Posterior cingulate gyrus (tissue), 11 donors: Measurements from ENCODE around the gene CSF1R.
"Not testable (repeated sequence)": the region's sequence is repeated elsewhere in the genome, so short reads cannot be mapped to it uniquely, and the experiment has no call there.

Experiments used
- DNase-seq, 10 donors: peaks; one replicate each; pipeline versions ENCODE4 v3.0.0 to v3.0.0-alpha.2; 2020 to 2021; ENCODE audit warnings: mixed read lengths in 3 of 10
- intact Hi-C: fragments of 100-400 bp; cut with DNase I; formaldehyde crosslinking; loops from one replicate; pipeline ENCODE4 v1.15.1; 2023

CSF1R gene

DNA sequence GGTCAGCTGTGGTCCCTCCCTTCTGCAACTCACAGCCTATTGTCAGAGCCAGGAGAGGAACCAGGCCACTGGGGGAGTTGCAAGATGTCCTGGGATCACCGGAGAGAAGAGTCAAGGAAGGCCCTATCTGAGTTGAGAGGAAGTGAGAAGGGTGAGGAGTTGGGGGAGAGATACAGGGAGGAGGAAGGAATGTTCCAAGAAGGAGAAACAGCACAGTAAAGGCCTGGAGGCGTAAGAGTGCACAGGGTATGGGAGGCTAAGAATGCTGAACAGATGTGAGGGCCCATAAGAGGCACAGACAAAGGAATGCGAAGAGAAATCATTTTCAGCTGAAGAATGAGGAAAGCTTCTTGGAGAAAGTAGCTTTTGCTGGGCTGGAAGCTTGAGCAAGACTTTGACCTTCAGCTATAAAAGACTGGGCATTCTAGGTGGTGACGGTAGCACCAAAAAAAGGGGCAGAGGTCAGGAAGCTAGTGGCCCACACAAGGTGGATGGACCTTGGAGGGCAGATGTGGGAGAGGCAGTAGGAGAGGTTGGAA, 21.6 kb upstream of the CSF1R start:
- DNase-seq = no peak
- intact Hi-C loops = no loop called here

DNA sequence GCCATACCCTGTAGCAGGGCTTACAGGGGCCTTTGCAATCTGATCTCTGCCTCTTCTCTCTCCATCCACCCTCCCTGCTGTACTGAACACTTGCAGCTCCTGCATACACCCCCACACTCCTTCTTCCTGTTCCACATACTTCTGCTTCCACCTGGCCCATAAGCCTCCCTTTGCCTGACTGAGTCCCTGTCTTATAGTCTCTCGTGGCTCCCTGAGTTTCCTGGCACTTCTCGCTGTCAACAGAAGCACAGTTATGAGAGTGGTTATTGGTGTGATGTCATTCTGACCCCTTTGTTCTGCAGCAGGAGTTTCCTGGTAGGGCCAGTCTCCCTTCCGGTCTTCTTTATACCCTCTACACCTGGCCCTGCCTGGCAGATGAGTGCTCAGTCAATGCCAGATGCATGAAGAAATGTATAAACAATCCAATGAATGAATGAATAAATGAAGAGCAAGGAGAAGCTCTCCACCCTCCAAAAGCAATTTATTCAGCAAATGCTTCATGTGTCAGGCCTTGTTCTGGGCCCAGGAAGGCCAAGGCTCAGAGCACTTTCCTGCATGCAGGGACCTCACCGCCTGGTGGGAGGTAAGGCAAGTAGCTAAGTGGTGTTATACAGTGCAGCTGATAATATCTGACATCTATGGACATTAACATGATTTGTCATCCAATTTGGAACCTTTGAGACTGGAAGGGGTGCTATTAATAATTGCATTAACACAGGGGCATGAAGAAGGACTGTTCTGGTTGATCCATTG, 20.5 kb upstream of the CSF1R start:
- DNase-seq = no peak
- intact Hi-C loops = no loop called here

DNA sequence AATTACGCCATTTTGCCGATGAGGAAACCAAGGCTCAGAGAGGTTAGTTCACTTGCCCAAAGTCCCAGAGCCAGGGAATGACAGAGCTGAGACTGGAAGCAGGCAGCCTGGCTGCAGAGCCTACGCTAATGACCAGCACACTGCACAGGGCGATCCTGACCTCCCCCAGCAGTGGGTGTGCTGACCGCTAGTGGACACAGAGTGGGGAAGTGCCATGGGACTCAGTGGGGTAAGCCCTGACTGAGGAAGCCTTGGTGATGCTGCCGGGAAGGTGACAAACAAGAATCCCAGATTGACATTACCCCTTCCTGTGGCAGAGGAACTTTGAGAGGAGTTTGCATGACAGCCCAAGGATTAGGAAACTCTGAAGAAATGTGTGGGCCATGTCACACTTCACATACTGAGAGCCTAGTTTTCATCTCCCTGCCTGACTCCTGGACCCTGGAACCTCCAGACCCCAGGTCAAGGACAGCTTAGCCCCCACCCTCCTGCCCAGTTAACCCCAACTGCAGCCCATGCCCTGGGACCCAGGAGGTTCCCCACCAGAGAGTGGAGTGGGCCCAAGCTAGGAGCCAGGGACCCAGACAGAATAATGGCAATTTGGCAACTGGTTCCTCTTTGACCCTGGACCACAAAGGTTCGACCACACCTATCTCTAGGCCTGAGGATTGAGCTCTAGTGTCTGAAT, 19.7 kb upstream of the CSF1R start:
- peak in 1 of 10 donors; percentile 68 for DNase-seq
- intact Hi-C loops = no loop called here

DNA sequence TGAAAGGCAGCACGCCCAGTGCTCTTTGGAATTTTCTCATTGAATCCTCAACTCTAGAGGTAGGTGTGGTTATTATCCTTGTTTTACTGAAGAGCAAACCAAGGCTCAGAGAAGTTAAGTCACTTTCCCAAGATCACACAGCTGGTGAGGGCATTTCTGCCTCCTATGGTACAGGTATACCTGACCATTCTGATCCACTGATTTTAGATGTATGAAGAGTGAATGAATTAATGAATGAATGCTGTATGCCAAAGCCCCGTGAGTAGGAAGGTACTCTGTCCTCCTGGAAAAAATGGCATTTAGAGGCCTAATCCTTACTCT, 18.2 kb upstream of the CSF1R start:
- DNase-seq = no peak
- intact Hi-C loops = no loop called here

GRCh38 chr5:150103678-150104549, 17.6 kb upstream of the CSF1R start:
- intact Hi-C loops = no loop called here
- DNase-seq = no peak

DNA sequence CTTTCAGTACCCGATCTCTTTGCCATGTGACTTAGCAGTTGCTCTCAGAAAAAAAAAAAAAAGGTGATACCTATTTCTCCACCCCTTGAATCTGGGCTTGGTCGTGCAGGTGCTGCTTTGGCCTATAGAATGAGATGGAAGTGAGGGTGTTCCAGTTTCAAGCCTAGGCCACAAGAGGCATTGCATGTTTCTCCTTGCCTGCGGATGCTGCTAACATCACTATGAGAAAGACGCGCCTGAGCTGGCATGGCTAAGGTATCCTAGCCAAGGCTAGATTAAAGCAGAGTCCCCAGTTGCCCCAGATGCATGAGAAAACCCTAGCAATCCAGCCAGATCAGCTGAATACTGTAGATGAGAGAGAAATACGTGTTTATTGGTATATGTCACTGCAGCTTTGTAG, 14.7 kb upstream of the CSF1R start:
- intact Hi-C loops = no loop called here
- DNase-seq = no peak

- intact Hi-C loops = no loop called here
- DNase-seq = no peak
Measured at GRCh38 chr5:150097152-150097551, 10.8 kb upstream of the CSF1R start.

DNA sequence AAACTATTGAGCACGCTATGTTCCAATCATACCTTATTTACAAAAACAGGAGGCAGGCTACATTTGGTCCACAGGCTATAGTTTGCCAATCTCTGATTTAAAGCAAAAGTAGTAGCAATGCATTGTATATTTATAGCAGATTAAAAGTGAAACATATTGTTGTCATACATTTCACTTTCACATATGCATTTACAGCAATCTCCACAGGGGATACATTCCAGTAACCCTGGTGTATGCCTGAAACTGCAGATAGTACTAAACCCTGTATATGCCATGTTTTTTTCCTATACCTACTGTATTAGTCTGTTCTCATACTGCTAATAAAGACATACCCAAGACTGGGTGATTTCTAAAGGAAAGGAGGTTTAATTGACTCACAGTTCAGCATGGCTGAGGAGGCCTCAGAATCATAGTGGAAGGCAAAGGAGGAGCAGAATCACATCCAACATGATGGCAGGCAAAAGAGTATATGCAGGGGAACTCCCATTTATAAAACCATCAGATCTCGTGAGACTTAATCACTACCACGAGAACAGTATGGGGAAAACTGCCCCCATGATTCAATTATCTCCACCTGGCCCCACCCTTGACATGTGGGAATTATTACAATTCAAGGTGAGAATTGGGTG, 5.9 kb upstream of the CSF1R start:
- DNase-seq = no peak
- intact Hi-C loops = no loop called here

DNA sequence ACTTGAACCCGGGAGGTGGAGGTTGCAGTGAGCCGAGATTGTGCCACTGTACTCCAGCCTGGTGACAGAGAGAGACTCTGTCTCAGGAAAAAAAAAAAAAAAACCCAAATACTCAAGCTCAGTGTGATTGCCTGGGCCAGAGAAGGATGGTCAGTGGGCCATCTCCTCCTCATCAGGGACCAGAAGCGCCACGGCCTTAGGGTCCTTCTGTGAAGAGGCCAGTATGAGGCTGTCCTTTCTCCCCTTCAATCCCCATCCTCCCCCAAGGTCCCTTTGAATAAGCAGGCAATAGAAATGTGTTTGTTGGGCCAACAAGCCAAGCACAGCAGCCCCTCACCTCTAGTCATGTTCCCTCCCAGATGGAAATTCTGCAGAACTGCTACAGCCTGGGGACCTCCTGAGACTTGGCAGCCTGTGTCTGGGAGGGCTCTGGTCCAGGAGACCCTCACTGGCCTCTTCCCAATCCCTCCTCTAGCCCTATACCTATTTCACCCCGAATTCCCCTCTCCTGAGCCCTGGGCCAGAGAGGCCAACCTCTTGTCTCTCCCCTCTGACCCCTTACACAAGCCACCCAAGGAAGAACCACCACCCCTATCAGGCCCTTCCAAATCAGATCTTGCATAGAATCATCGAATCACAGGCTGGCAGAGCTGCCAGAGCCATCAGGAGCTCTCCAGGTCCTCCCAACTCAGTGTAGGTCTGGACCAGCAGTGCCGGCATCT, 1.0 kb downstream of the CSF1R start:
- intact Hi-C loops = no loop called here
- no peak for DNase-seq

DNA sequence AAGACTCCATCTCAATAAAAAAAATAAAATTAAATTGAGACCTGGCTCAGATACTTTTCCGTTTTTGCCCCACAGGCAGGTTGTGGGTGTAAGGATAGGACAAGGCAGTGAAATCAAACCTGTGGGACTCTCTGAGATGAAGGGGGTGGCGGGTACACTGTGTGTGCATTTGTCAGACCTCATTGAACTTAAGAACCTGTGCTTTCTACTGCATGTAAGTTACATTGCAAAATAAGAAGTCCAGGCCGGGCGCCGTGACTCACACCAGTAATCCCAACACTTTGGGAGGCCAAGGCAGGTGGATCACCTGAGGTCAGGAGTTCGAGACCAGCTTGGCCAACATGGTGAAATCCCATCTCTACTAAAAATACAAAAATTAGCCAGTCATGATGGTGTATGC, 1.6 kb downstream of the CSF1R start:
- DNase-seq, intact Hi-C loops: not testable (repeated sequence)

DNA sequence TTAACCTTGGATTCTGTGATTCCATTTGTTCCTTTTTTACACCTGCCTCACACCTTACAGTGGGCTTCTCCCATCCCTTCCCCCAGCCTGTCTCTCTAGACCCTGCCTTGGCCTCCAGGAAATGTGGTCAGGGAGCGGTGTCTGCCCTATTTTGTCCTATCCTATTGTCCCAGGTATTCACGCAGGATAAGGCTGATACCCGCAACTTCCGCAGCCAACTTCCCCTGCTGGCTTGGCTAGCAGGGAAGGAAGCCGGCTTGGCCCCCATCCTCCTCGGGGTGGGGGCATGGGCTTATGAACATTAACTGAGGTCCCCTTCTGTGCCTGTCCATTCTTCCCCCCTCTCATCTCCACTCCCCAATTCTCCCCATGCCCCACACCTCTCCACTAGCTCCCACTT, 3.5 kb downstream of the CSF1R start:
- DNase-seq = peak in 1 of 10 donors; percentile 82
- intact Hi-C loops = no loop called here

- no peak for DNase-seq
- intact Hi-C loops = no loop called here
Measured at GRCh38 chr5:150082374-150082773, 4.0 kb downstream of the CSF1R start.

DNA sequence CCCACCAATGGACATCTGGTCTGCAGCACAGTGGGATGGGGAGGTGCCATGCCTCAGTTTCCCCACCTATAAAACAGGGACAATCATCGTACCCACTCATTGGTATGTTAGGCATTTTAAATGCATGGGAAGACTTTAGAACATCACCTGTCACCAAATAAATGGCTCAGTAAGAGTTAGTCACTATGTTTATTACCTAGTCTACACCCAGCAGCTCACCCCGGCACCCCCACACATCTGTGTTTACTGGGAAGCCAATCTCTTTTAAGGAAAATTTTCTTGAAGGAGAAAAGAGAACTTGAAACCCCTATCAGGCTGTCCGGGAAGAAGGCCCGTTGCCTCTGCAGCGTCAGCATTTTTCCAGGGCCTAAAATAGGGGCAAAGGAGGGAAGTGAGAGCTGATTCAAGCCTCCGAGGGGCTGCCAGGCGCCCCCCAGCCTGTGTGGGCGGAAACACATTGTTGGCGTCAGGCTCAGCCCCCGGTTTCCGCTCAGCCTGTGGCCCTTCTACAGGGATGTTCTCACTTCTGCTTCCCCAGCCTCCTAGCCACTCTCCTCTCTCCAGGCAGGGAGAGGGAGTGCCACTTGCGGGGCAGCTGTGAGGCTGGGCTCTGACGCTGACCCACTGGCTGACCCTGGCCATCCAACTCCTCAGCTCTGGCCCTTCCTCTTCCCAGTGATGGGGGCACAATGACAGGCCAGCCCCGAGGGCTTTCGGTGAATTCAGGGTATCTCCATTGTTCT, 4.6 kb downstream of the CSF1R start:
- DNase-seq = peak in 4 of 10 donors; percentile 32 to 90 (median 36)
- intact Hi-C loops = no loop called here

DNA sequence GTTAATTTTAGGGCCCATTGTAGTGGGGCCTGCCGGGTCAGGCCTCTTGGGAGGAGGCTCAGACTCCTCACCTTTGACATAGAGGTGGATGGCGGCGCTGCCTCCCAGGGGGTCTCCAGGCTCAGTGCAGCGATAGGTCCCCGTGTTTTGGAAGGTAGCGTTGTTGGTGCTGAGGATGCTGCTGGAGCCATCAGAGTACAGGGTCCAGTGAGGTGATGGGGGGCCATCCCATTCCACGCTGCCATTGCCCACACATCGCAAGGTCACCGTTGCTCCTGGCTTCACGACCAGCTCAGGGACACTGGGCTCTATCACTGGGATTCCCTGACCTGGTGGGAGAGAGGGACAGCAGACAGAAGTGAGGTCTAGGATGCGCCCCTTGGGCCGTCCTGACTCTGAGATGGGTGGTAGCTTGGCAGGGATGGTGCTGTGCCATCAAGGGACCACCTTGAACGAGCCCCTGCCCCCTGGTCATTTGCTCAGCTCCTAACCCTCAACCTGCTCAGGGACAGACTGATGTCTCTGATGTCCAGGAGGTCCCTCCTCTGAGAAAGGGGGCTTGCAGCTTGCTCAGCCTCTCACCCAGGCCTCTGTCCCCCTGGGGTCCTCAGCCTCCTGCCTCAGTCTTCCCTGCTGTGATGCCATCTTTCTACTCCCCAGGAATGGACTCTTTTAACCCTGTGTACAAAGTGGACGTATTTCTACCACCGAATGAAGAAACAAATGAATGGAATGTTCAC, 5.5 kb downstream of the CSF1R start:
- intact Hi-C loops = no loop called here
- no peak for DNase-seq

- DNase-seq = peak in 1 of 10 donors; percentile 78
- intact Hi-C loops = no loop called here
Measured at GRCh38 chr5:150079909-150080461, 6.4 kb downstream of the CSF1R start.

DNA sequence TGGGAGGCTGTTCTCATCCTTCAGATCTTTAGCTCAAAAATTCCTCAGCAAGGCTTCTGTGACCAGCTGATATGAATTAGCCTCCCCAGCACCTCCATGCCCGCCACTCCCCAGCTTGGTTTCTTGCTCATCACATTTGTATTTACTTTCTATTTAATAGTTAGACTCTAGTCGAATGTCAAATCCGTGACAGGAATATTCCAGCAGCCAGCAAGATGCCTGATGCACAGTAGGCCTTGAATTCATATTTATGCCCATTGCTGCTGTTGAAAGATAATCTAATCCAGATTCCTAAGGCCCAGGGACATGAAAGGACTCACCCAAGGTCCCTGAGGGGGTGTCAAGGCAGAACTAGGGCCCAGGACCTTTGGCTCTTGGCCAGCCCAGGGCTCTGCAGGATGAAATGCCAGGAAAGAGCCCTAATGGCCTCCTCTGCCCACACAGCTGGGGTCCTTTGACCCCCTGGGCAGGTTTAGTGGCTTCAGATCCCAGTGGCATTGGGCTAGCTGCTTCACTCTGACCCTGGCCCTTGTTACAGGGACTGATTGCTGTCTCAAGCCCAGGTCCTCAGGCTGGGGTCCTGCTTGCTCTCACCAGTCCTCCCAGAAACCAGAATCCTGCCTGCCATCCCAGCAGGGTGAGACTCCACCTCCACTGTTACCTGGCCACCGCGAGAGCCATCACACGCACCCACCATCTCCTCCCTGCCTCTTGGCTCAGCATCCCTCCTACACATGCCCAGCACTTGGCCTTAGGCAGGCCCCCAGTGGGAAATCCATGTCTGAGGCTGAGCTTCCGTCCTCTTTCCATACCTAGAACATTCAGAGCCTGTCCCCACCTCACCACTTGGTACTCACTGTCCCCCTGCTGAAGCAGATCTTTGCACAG, 7.3 kb downstream of the CSF1R start:
- DNase-seq = no peak
- intact Hi-C loops = no loop called here
